Activated CD4-positive, alpha-beta memory T cell treated with anti-CD3 and anti-CD28 coated beads for 36 hours (primary cell): ENCODE results near the gene CHCHD1. TPM values are rescaled to one million over a fixed set of nuclear protein-coding genes. Genes with fewer than 3 reads are reported as not detected.

Experiments
- CTCF ChIA-PET: fragments of 350-600 bp; sonication (Branson Sonifier 250); formaldehyde crosslinking; loops from one replicate; lab custom pipeline; 2021; ENCODE audit warnings: antibody characterized with exemption, inconsistent platforms; lab: Charles Lee
- POLR2A ChIA-PET: fragments of 350-600 bp; sonication (Branson Sonifier 250); formaldehyde crosslinking; loops from one replicate; lab custom pipeline; 2021; ENCODE audit warnings: antibody characterized with exemption; lab: Charles Lee
- DNase-seq: peaks from one replicate; pipeline ENCODE4 v3.0.0-alpha.2; 2020
- H3K27ac Mint-ChIP-seq: one replicate; pipeline ENCODE4 v1.8.0; 2021; ENCODE audit warnings: mixed read lengths
- H3K27me3 Mint-ChIP-seq: one replicate; pipeline ENCODE4 v1.8.0; 2021; ENCODE audit warnings: mixed read lengths
- H3K36me3 Mint-ChIP-seq: one replicate; pipeline ENCODE4 v1.8.0; 2021; ENCODE audit warnings: mixed read lengths
- H3K4me1 Mint-ChIP-seq: one replicate; pipeline ENCODE4 v1.8.0; 2021; ENCODE audit warnings: low read depth, mixed read lengths
- H3K4me3 Mint-ChIP-seq: one replicate; pipeline ENCODE4 v1.8.0; 2021; ENCODE audit warnings: mild to moderate bottlenecking, mixed read lengths
- H3K9me3 Mint-ChIP-seq: one replicate; pipeline ENCODE4 v1.8.0; 2021; ENCODE audit warnings: mixed read lengths
- intact Hi-C: fragments of 100-400 bp; cut with micrococcal nuclease; formaldehyde crosslinking; loops from one replicate; pipeline ENCODE4 v1.15.1; 2023
- total RNA-seq, 2 experiments: library from RNA; stranded (reverse); gene quantifications; one replicate each; pipeline ENCODE4 v1.2.3, GENCODE V29; 2021

CHCHD1 gene
- total RNA-seq, 2 experiments from 2014 or later, result 35.3 to 37.6 TPM

- Mint-ChIP-seq H3K4me3 (no peak overlapping the region), H3K27me3 (no peaks in the 10 kb centered on the region), H3K9me3 (no peaks in the 10 kb centered on the region), H3K27ac (no peak overlapping the region), H3K36me3 (peaks cover 17% of the 10 kb centered on the region), H3K4me1 (peaks cover 11% of the 10 kb centered on the region)
- DNase-seq, result no peak
- CTCF ChIA-PET, result interaction anchor here (1.5 to 4.8 kb wide), 2 partner anchors 45 to 64 kb away, joined by 3 to 22 read pairs; no protein-coding TSS in a partner anchor
- intact Hi-C loops, result loop anchor here (5.0 kb wide), 1 partner anchor 183 kb away; the partner anchor contains the start of gene VCL
- POLR2A ChIA-PET, result no interaction called here
Observed at GRCh38 chr10:73814276-73814895, 32.5 kb downstream of the CHCHD1 start.

GRCh38 chr10:73814896-73815718 lies 33.3 kb downstream of the CHCHD1 start:
- DNase-seq, result no peak
- Mint-ChIP-seq H3K36me3 (peaks cover 16% of the 10 kb centered on the region), H3K4me3 (no peak overlapping the region), H3K27ac (no peak overlapping the region), H3K27me3 (no peaks in the 10 kb centered on the region), H3K9me3 (no peaks in the 10 kb centered on the region), H3K4me1 (peaks cover 5% of the 10 kb centered on the region)
- POLR2A ChIA-PET, result interaction anchor here (0.5 kb wide), 1 partner anchor 228 kb away, joined by 3 read pairs; no protein-coding TSS in a partner anchor
- CTCF ChIA-PET, result interaction anchor here (1.3 to 4.8 kb wide), 4 partner anchors 10 to 71 kb away, joined by 3 to 22 read pairs (median 4); no protein-coding TSS in a partner anchor
- intact Hi-C loops, result loop anchor here (5.0 kb wide), 1 partner anchor 182 kb away; the partner anchor contains the start of gene VCL

GRCh38 chr10:73815719-73816030 lies 33.8 kb downstream of the CHCHD1 start:
- ChIA-PET POLR2A (interaction anchor here (0.5 kb wide), 1 partner anchor 227 kb away, joined by 3 read pairs; no protein-coding TSS in a partner anchor), CTCF (interaction anchor here (0.6 to 4.8 kb wide), 5 partner anchors 10 to 113 kb away, joined by 3 to 22 read pairs (median 4); no protein-coding TSS in a partner anchor)
- Mint-ChIP-seq H3K9me3 (no peaks in the 10 kb centered on the region), H3K27me3 (no peaks in the 10 kb centered on the region), H3K36me3 (peaks cover 12% of the 10 kb centered on the region), H3K4me3 (no peak overlapping the region), H3K27ac (no peak overlapping the region), H3K4me1 (peaks cover 2% of the 10 kb centered on the region)
- DNase-seq, result no peak
- intact Hi-C loops, result no loop called here

GRCh38 chr10:73816917-73817729 lies 35.3 kb downstream of the CHCHD1 start:
- no peak overlapping the region for H3K27ac Mint-ChIP-seq
- ChIA-PET CTCF (interaction anchor here (4.8 kb wide), 1 partner anchor 61 kb away, joined by 22 read pairs; no protein-coding TSS in a partner anchor), POLR2A (no interaction called here)
- no peaks in the 10 kb centered on the region for H3K27me3 Mint-ChIP-seq
- H3K9me3 Mint-ChIP-seq, result no peaks in the 10 kb centered on the region
- no peak overlapping the region for H3K4me3 Mint-ChIP-seq
- no peak for DNase-seq
- intact Hi-C loops, result no loop called here
- peaks cover 14% of the 10 kb centered on the region for H3K36me3 Mint-ChIP-seq
- peaks cover 2% of the 10 kb centered on the region for H3K4me1 Mint-ChIP-seq

- no peak for DNase-seq
- CTCF ChIA-PET, result interaction anchor here (1.3 to 4.8 kb wide), 2 partner anchors 61 to 86 kb away, joined by 5 to 22 read pairs; no protein-coding TSS in a partner anchor
- H3K4me1 Mint-ChIP-seq, result no peaks in the 10 kb centered on the region
- intact Hi-C loops, result no loop called here
- H3K27ac Mint-ChIP-seq, result no peak overlapping the region
- H3K27me3 Mint-ChIP-seq, result no peaks in the 10 kb centered on the region
- H3K9me3 Mint-ChIP-seq, result no peaks in the 10 kb centered on the region
- peaks cover 14% of the 10 kb centered on the region for H3K36me3 Mint-ChIP-seq
- POLR2A ChIA-PET, result no interaction called here
- H3K4me3 Mint-ChIP-seq, result no peak overlapping the region
Observed at GRCh38 chr10:73817826-73818225, 36.0 kb downstream of the CHCHD1 start.

GRCh38 chr10:73818402-73818801 lies 36.6 kb downstream of the CHCHD1 start:
- no peaks in the 10 kb centered on the region for H3K9me3 Mint-ChIP-seq
- peak overlapping the region; percentile 18 for H3K27ac Mint-ChIP-seq
- peaks cover 14% of the 10 kb centered on the region for H3K36me3 Mint-ChIP-seq
- no peaks in the 10 kb centered on the region for H3K27me3 Mint-ChIP-seq
- ChIA-PET CTCF (interaction anchor here (1.3 kb wide), 1 partner anchor 87 kb away, joined by 5 read pairs; no protein-coding TSS in a partner anchor), POLR2A (no interaction called here)
- no peak overlapping the region for H3K4me3 Mint-ChIP-seq
- DNase-seq, result no peak
- intact Hi-C loops, result no loop called here
- H3K4me1 Mint-ChIP-seq, result no peaks in the 10 kb centered on the region

GRCh38 chr10:73819081-73819480 lies 37.2 kb downstream of the CHCHD1 start:
- intact Hi-C loops, result no loop called here
- Mint-ChIP-seq H3K9me3 (no peaks in the 10 kb centered on the region), H3K36me3 (peaks cover 14% of the 10 kb centered on the region), H3K4me1 (no peaks in the 10 kb centered on the region), H3K4me3 (no peak overlapping the region), H3K27ac (peak overlapping the region; percentile 18), H3K27me3 (no peaks in the 10 kb centered on the region)
- POLR2A ChIA-PET, result no interaction called here
- CTCF ChIA-PET, result interaction anchor here (1.3 kb wide), 1 partner anchor 88 kb away, joined by 5 read pairs; no protein-coding TSS in a partner anchor
- no peak for DNase-seq

GRCh38 chr10:73819513-73820093 lies 37.8 kb downstream of the CHCHD1 start:
- Mint-ChIP-seq H3K27ac (no peak overlapping the region), H3K36me3 (peaks cover 14% of the 10 kb centered on the region), H3K27me3 (no peaks in the 10 kb centered on the region), H3K4me1 (no peaks in the 10 kb centered on the region), H3K9me3 (no peaks in the 10 kb centered on the region), H3K4me3 (no peak overlapping the region)
- POLR2A ChIA-PET, result no interaction called here
- no peak for DNase-seq
- intact Hi-C loops, result no loop called here
- CTCF ChIA-PET, result interaction anchor here (1.5 kb wide), 1 partner anchor 60 kb away, joined by 7 read pairs; no protein-coding TSS in a partner anchor

GRCh38 chr10:73823391-73823790 lies 41.5 kb downstream of the CHCHD1 start:
- H3K36me3 Mint-ChIP-seq, result peaks cover 3% of the 10 kb centered on the region
- H3K9me3 Mint-ChIP-seq, result no peaks in the 10 kb centered on the region
- POLR2A ChIA-PET, result interaction anchor here (0.6 kb wide), 1 partner anchor 1188 kb away, joined by 3 read pairs; no protein-coding TSS in a partner anchor
- no peaks in the 10 kb centered on the region for H3K27me3 Mint-ChIP-seq
- no peak overlapping the region for H3K27ac Mint-ChIP-seq
- H3K4me1 Mint-ChIP-seq, result no peaks in the 10 kb centered on the region
- no peak for DNase-seq
- H3K4me3 Mint-ChIP-seq, result no peak overlapping the region
- intact Hi-C loops, result no loop called here
- CTCF ChIA-PET, result interaction anchor here (1.7 kb wide), 1 partner anchor 21 kb away, joined by 4 read pairs; no protein-coding TSS in a partner anchor

- POLR2A ChIA-PET, result no interaction called here
- intact Hi-C loops, result no loop called here
- H3K4me1 Mint-ChIP-seq, result no peaks in the 10 kb centered on the region
- DNase-seq, result no peak
- CTCF ChIA-PET, result no interaction called here
- H3K27me3 Mint-ChIP-seq, result no peaks in the 10 kb centered on the region
- no peak overlapping the region for H3K27ac Mint-ChIP-seq
- H3K4me3 Mint-ChIP-seq, result no peak overlapping the region
- H3K36me3 Mint-ChIP-seq, result peaks cover 3% of the 10 kb centered on the region
- H3K9me3 Mint-ChIP-seq, result no peaks in the 10 kb centered on the region
Observed at GRCh38 chr10:73824146-73824725, 42.4 kb downstream of the CHCHD1 start.
